IMR-90 (cell line): ENCODE results near the gene GABPB1. TPM values are rescaled to one million over a fixed set of nuclear protein-coding genes. Genes with fewer than 3 reads are reported as not detected.

Experiments used
- ATAC-seq: fragments of 200-7000 bp; cut with Tn5 transposase; 2 replicates; pipeline ENCODE4 v1.9.1; 2020; ENCODE audit warnings: low read depth, mild to moderate bottlenecking, moderate library complexity
- BruUV-seq: library from RNA; stranded (reverse); fragments of 400-500 nt; replicated peaks from 2 replicates; lab custom pipeline; 2021; lab: Mats Ljungman, UMichigan
- CTCF ChIA-PET: fragments of 300-600 bp; formaldehyde crosslinking; extraction: SDS; loops from one replicate; lab custom pipeline; 2021; ENCODE audit warnings: antibody characterized with exemption; lab: Yijun Ruan, JAX
- POLR2A ChIA-PET: fragments of 300-600 bp; sonication (Branson Sonifier 250); formaldehyde crosslinking; loops from one replicate; lab custom pipeline; 2022; ENCODE audit warnings: antibody characterized with exemption; ENCODE audit not compliant: unreplicated experiment; lab: Charles Lee
- DNase-seq: peaks from one replicate; pipeline ENCODE4 v3.0.0; 2013
- H2AFZ ChIP-seq: replicated peaks from 2 replicates; pipeline ENCODE3; 2013; ENCODE audit warnings: low read length, mild to moderate bottlenecking; ENCODE audit not compliant: poor library complexity
- H2AK5ac ChIP-seq: 2 replicates; pipeline ENCODE4 v1.6.1; 2013; ENCODE audit warnings: low read depth, low read length, inconsistent platforms
- H2AK9ac ChIP-seq: replicated peaks from 2 replicates; pipeline ENCODE3; 2013; ENCODE audit warnings: mild to moderate bottlenecking, low read depth, low read length, moderate library complexity; ENCODE audit not compliant: poor library complexity
- H2BK120ac ChIP-seq: 2 replicates; pipeline ENCODE4 v1.6.1; 2013; ENCODE audit warnings: low read depth, low read length, inconsistent platforms
- H2BK15ac ChIP-seq: 3 replicates; pipeline ENCODE4 v1.6.1; 2013; ENCODE audit warnings: low read depth, low read length, inconsistent platforms
- H2BK20ac ChIP-seq: 2 replicates; pipeline ENCODE4 v1.6.1; 2013; ENCODE audit warnings: low read depth, mild to moderate bottlenecking, inconsistent platforms, low read length, moderate library complexity
- H2BK5ac ChIP-seq: 2 replicates; pipeline ENCODE4 v1.6.1; 2013; ENCODE audit warnings: mild to moderate bottlenecking, low read depth, low read length, inconsistent platforms; ENCODE audit not compliant: poor library complexity, severe bottlenecking
- H3K14ac ChIP-seq: replicated peaks from 2 replicates; pipeline ENCODE4 v1.6.1; 2013; ENCODE audit warnings: low read depth, low read length, inconsistent platforms
- H3K18ac ChIP-seq: 2 replicates; pipeline ENCODE4 v1.6.1; 2013; ENCODE audit warnings: low read depth, low read length, control low read depth
- H3K23ac ChIP-seq: 2 replicates; pipeline ENCODE4 v1.6.1; 2013; ENCODE audit warnings: low read depth, low read length, inconsistent platforms
- H3K27ac ChIP-seq: 2 replicates; pipeline ENCODE4 v1.5.1; 2013; ENCODE audit warnings: mild to moderate bottlenecking, control low read depth, low read length; ENCODE audit not compliant: insufficient read depth
- H3K27me3 ChIP-seq: 2 replicates; pipeline ENCODE4 v1.6.1; 2013; ENCODE audit warnings: low read length; ENCODE audit not compliant: control insufficient read depth, insufficient read depth
- H3K36me3 ChIP-seq: 2 replicates; pipeline ENCODE4 v1.6.1; 2013; ENCODE audit warnings: low read length, mixed read lengths; ENCODE audit not compliant: control insufficient read depth, insufficient read depth
- H3K4ac ChIP-seq: 2 replicates; pipeline ENCODE4 v1.6.1; 2013; ENCODE audit warnings: low read depth, low read length, inconsistent platforms
- H3K4me1 ChIP-seq: 2 replicates; pipeline ENCODE4 v1.6.1; 2013; ENCODE audit warnings: low read length, mixed read lengths; ENCODE audit not compliant: control insufficient read depth, insufficient read depth
- H3K4me2 ChIP-seq: 2 replicates; pipeline ENCODE4 v1.6.1; 2013; ENCODE audit warnings: low read depth, mild to moderate bottlenecking, control low read depth, low read length, moderate library complexity
- H3K4me3 ChIP-seq: 2 replicates; pipeline ENCODE4 v1.5.1; 2013; ENCODE audit warnings: low read depth, mild to moderate bottlenecking, control low read depth, low read length, moderate library complexity; ENCODE audit not compliant: insufficient read depth
- H3K56ac ChIP-seq: 2 replicates; pipeline ENCODE4 v1.6.1; 2013; ENCODE audit warnings: low read length, inconsistent platforms; ENCODE audit not compliant: insufficient read depth; ENCODE audit errors: extremely low read depth
- H3K79me1 ChIP-seq, 2 experiments: 2 replicates each; pipeline ENCODE4 v1.6.1; 2013; ENCODE audit warnings: low read length in 2 of 2, inconsistent platforms in 1 of 2, low read depth in 1 of 2
- H3K9ac ChIP-seq: 2 replicates; pipeline ENCODE4 v1.6.1; 2013; ENCODE audit warnings: low read depth, low read length, control low read depth
- H3K9me1 ChIP-seq: 2 replicates; pipeline ENCODE4 v1.6.1; 2013; ENCODE audit warnings: low read length, inconsistent platforms; ENCODE audit not compliant: insufficient read depth
- H3K9me3 ChIP-seq: 2 replicates; pipeline ENCODE4 v1.6.1; 2013; ENCODE audit warnings: low read length; ENCODE audit not compliant: control insufficient read depth, insufficient read depth
- H4K20me1 ChIP-seq: 2 replicates; pipeline ENCODE4 v1.6.1; 2013; ENCODE audit warnings: low read length, inconsistent platforms; ENCODE audit not compliant: insufficient read depth
- H4K5ac ChIP-seq: 2 replicates; pipeline ENCODE4 v1.6.1; 2013; ENCODE audit warnings: mild to moderate bottlenecking, low read depth, low read length, control low read depth
- H4K8ac ChIP-seq, 2 experiments: 2 replicates each; pipeline ENCODE4 v1.6.1; 2013; ENCODE audit warnings: low read depth in 2 of 2, low read length in 2 of 2, control low read depth in 1 of 2, inconsistent platforms in 1 of 2
- H4K91ac ChIP-seq: 2 replicates; pipeline ENCODE4 v1.6.1; 2013; ENCODE audit warnings: low read depth, low read length, inconsistent platforms; ENCODE audit not compliant: insufficient read depth
- CEBPB ChIP-seq: IDR thresholded peaks from 2 replicates; pipeline ENCODE4 v1.6.1; 2012; ENCODE audit warnings: low read depth, low read length, improper control_type of control experiment
- CHD1 ChIP-seq: IDR thresholded peaks from 2 replicates; pipeline ENCODE4 v1.6.1; 2012; ENCODE audit warnings: low read depth, low read length, improper control_type of control experiment
- CTCF ChIP-seq: conservative IDR thresholded peaks from 2 replicates; pipeline ENCODE4 v1.5.1; 2012; ENCODE audit warnings: mild to moderate bottlenecking, low read depth, low read length, improper control_type of control experiment
- MAFK ChIP-seq: IDR thresholded peaks from 2 replicates; pipeline ENCODE4 v1.6.1; 2012; ENCODE audit warnings: low read depth, low read length, improper control_type of control experiment
- RAD21 ChIP-seq: IDR thresholded peaks from 2 replicates; pipeline ENCODE4 v1.6.1; 2012; ENCODE audit warnings: low read length, improper control_type of control experiment
- SMC3 ChIP-seq: fragments of 150-350 bp; IDR thresholded peaks from 2 replicates; pipeline ENCODE4 v1.6.1; 2016; ENCODE audit warnings: low read depth, mild to moderate bottlenecking, antibody characterized with exemption, low read length, moderate library complexity
- WGBS, 2 experiments: methylation state at CpG; one replicate each; pipeline versions ENCODE4 v1.1.5 to v1.1.7; 2013; ENCODE audit warnings: missing lambda C conversion rate in 2 of 2; ENCODE audit not compliant: insufficient read length in 1 of 2; ENCODE audit errors: extremely low coverage in 2 of 2; 5-methylcytosine and 5-hydroxymethylcytosine counted together
- dilution Hi-C: fragments of 300-500 bp; cut with HindIII; formaldehyde crosslinking; loops from one replicate; pipeline ENCODE4 v1.14.3; 2018; ENCODE audit warnings: low sequenced_read_pairs; ENCODE audit not compliant: unreplicated experiment
- in situ Hi-C: fragments of 300-500 bp; cut with MboI; formaldehyde crosslinking; loops from 3 replicates; pipeline ENCODE4 v1.14.3; 2019; ENCODE audit warnings: low sequenced_read_pairs, inconsistent platforms, mixed read lengths
- intact Hi-C: fragments of 100-400 bp; cut with micrococcal nuclease; formaldehyde crosslinking; loops from 2 replicates; pipeline ENCODE4 v1.10.0; 2022
- polyA plus RNA-seq, 3 experiments: library from polyadenylated mRNA; depleted of rRNA; stranded (reverse); fragments of >200 nt; gene quantifications; 2 replicates each; pipeline ENCODE4 v1.2.3, GENCODE V29; 2012; ENCODE audit warnings: low replicate concordance in 1 of 3
- total RNA-seq: library from RNA; depleted of rRNA; stranded (reverse); fragments of >200 nt; gene quantifications from 2 replicates; pipeline ENCODE4 v1.2.3, GENCODE V29; 2012

Gene GABPB1
- total and polyA plus RNA-seq, 2 of the 4 experiments (the other 2 are of a cell fraction) = 26.3 to 89.3 TPM

GRCh38 chr15:50315814-50316630 is 39.0 kb downstream of the GABPB1 start:
- no peak overlapping the region for H3K9ac ChIP-seq
- H4K8ac ChIP-seq = no peak overlapping the region; a peak in 1 of 4 replicates
- H3K23ac ChIP-seq = no peak overlapping the region
- H3K9me1 ChIP-seq = no peaks in the 10 kb centered on the region
- in situ Hi-C loops = loop anchor here (25.0 kb wide), 2 partner anchors 904 to 1079 kb away; partner anchors contain the start of gene FGF7
- H3K4ac ChIP-seq = no peak overlapping the region
- BruUV-seq = no TSS peak
- CTCF ChIA-PET = interaction anchor here (0.6 to 1.6 kb wide), 11 partner anchors 10 to 272 kb away, joined by 3 to 4 read pairs (median 4); no protein-coding TSS in a partner anchor
- no CpG with 5 or more reads among the region's 4 CpGs for WGBS, 2 experiments
- TF ChIP-seq SMC3 (peak; percentile 54; the same call in 1 of the 2 replicates), CEBPB (no peak), CHD1 (no peak), MAFK (no peak), CTCF (peak; percentile 71), RAD21 (peak; percentile 77)
- intact Hi-C loops = loop anchor here (1.0 to 10.0 kb wide), 5 partner anchors 168 to 1451 kb away; partner anchors contain the start of gene FGF7
- peaks cover 19 to 36% of the 10 kb centered on the region in 2 experiments for H3K79me1 ChIP-seq
- H2AK9ac ChIP-seq = no peak overlapping the region
- H2BK15ac ChIP-seq = no peak overlapping the region
- H3K36me3 ChIP-seq = no peaks in the 10 kb centered on the region
- no peaks in the 10 kb centered on the region for H3K9me3 ChIP-seq
- no peak overlapping the region for H3K56ac ChIP-seq
- H2BK20ac ChIP-seq = no peak overlapping the region
- dilution Hi-C loops = no loop called here
- no peaks in the 10 kb centered on the region for H4K20me1 ChIP-seq
- no peak overlapping the region; the same call in 1 of the 2 replicates for H3K18ac ChIP-seq
- H4K5ac ChIP-seq = peak overlapping the region; percentile 48; the same call in 1 of the 2 replicates
- H3K27me3 ChIP-seq = no peaks in the 10 kb centered on the region
- POLR2A ChIA-PET = no interaction called here
- H3K14ac ChIP-seq = no peak overlapping the region
- H3K27ac ChIP-seq = no peak overlapping the region
- H3K4me2 ChIP-seq = no peak overlapping the region
- H2AK5ac ChIP-seq = no peak overlapping the region
- no peak overlapping the region for H2AFZ ChIP-seq
- peak; percentile 81 for ATAC-seq
- no peak overlapping the region for H3K4me3 ChIP-seq
- no peak overlapping the region for H2BK120ac ChIP-seq
- DNase-seq = peak; percentile 68
- H2BK5ac ChIP-seq = peak overlapping the region; percentile 18
- H3K4me1 ChIP-seq = peaks cover 2% of the 10 kb centered on the region; the same call in 1 of the 2 replicates
- no peak overlapping the region for H4K91ac ChIP-seq
